K562 (cell line): ENCODE results near the gene LRRC14B.

Source experiments
- NFIC ChIP-seq: fragments of 450-650 bp; IDR thresholded peaks from 2 replicates; pipeline ENCODE4 v1.6.1; 2017; ENCODE audit warnings: mild to moderate bottlenecking, inconsistent platforms
- TF ChIP-seq, protein P1 (sequence below), 3 experiments: IDR thresholded peaks in 2 of 3; conservative IDR thresholded peaks in 1 of 3; 2 replicates each; pipeline ENCODE4 v1.5.1; 2011 to 2012; ENCODE audit warnings: low read length in 3 of 3, mild to moderate bottlenecking in 3 of 3, control low read depth in 2 of 3, improper control_type of control experiment in 1 of 3, inconsistent platforms in 1 of 3, low read depth in 1 of 3, mixed read lengths in 1 of 3, moderate library complexity in 1 of 3; ENCODE audit not compliant: insufficient read depth in 2 of 3

GRCh38 chr5:179401-179800 is 11.9 kb upstream of the LRRC14B start:
- no peak for TF ChIP-seq NFIC
- TF ChIP-seq, protein P1, sequence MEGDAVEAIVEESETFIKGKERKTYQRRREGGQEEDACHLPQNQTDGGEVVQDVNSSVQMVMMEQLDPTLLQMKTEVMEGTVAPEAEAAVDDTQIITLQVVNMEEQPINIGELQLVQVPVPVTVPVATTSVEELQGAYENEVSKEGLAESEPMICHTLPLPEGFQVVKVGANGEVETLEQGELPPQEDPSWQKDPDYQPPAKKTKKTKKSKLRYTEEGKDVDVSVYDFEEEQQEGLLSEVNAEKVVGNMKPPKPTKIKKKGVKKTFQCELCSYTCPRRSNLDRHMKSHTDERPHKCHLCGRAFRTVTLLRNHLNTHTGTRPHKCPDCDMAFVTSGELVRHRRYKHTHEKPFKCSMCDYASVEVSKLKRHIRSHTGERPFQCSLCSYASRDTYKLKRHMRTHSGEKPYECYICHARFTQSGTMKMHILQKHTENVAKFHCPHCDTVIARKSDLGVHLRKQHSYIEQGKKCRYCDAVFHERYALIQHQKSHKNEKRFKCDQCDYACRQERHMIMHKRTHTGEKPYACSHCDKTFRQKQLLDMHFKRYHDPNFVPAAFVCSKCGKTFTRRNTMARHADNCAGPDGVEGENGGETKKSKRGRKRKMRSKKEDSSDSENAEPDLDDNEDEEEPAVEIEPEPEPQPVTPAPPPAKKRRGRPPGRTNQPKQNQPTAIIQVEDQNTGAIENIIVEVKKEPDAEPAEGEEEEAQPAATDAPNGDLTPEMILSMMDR (IDR thresholded peaks at IDR 0.05 in 2 of 3, conservative IDR thresholded peaks at IDR 0.05 in 1 of 3; ENCODE audit: insufficient read depth in 2 of 3, low read depth in 1 of 3, low read length in 3 of 3), result no peak
